Measurements from ENCODE around the gene FEZF1.

DNA sequence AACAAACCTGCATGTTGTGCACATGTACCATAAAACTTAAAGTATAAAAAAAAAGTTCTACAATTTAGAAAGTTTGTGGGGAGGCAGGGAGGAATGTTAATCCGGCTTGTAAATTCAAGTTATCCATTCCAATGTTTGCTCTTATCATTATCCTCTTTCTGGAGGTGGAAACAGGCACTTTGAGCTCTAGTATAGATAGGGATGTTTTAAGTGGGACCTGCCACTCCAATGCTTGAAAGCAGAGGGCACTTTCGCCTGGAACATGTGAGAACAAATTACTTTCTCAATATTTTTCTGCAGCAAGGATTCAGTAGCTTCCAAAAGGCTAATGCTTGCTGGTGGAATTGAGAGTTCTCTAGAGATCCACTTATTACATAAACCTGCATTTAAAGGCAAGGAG lies 45.6 kb downstream of the FEZF1 start:
- TF ChIP-seq, protein P1, sequence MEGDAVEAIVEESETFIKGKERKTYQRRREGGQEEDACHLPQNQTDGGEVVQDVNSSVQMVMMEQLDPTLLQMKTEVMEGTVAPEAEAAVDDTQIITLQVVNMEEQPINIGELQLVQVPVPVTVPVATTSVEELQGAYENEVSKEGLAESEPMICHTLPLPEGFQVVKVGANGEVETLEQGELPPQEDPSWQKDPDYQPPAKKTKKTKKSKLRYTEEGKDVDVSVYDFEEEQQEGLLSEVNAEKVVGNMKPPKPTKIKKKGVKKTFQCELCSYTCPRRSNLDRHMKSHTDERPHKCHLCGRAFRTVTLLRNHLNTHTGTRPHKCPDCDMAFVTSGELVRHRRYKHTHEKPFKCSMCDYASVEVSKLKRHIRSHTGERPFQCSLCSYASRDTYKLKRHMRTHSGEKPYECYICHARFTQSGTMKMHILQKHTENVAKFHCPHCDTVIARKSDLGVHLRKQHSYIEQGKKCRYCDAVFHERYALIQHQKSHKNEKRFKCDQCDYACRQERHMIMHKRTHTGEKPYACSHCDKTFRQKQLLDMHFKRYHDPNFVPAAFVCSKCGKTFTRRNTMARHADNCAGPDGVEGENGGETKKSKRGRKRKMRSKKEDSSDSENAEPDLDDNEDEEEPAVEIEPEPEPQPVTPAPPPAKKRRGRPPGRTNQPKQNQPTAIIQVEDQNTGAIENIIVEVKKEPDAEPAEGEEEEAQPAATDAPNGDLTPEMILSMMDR (IDR thresholded peaks at IDR 0.05; ENCODE audit: insufficient read depth, low read length, poor library complexity, severe bottlenecking) = no peak
- TF ChIP-seq EZH2phosphoT487 (conservative IDR thresholded peaks at IDR 0.05; ENCODE audit: low read length) = no peak
